Stimulated activated CD4-positive, alpha-beta T cell treated with anti-CD3 and anti-CD28 coated beads, Interleukin-12 subunit alpha, Interleukin-12 subunit beta, amount 100 ng/mL, for 24 hours (primary cell): ENCODE results near the gene LHFPL6.

Source experiments
- DNase-seq, 2 experiments: peaks; one replicate each; pipeline ENCODE4 v3.0.0-alpha.2; 2020; ENCODE audit warnings: low read depth in 2 of 2

The LHFPL6 gene

DNA sequence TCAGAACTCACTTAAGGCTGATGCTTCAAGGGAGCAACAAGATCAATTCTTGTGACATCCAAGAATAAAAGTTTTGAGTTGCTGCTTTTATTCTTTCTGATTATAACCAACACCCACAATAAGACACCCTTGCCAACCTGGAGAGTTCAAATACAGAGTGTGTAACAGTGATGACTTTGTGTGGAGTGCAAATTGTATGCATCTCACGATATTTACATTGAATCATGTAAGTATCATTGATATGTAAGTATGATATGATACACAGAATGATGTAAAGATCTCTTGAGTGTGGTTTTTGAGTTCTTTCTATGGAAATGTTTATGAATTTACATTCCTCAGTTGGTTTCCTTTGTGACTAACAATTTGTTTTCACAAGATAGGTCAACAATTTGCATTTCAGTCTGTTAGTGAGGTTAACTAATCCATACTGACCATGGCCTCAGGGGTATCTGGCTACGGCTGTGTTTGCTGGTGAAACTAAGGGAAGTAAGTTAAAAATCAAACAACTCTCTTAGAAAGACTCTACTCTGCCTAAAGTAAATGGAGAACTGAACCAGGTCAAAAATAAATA lies 12.4 kb downstream of the LHFPL6 start:
- no peak for DNase-seq

DNA sequence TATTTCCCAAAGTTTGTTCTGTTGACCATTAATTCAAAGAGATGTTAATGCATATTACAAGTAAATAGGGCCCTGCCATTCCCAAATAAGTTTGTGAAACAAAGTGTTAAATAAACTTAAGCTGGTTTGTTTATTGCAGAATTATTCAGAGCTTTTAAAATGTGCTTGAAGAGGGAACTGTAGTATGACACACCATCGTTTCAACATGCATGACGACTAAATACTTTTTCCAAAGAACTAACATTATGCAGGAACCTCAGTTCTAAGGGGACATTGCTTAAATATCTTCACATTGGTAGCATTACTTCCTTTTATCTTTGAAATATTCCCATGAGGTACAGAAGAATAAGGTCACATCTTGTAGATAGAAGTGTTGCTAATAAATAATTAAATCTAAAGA lies 14.6 kb downstream of the LHFPL6 start:
- no peak for DNase-seq

DNA sequence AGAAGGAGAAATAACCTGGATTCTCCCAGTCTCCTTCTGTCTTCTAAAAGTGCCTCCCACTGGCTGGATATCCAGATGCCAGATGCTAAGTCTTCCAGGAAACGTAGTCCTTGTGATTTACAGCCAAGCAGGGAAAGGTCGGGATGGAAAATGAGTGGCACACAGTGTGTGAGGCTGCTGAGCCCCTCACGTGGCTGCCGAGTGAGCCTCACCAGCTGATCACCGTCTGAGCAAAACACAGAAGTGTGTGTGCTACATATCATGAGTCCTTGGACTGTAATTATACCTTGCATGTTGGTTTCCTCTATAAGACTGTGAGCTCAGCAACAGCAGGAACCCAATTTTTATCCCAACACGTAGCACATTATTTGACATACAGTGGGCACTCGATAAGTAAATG lies 15.1 kb downstream of the LHFPL6 start:
- no peak for DNase-seq

DNA sequence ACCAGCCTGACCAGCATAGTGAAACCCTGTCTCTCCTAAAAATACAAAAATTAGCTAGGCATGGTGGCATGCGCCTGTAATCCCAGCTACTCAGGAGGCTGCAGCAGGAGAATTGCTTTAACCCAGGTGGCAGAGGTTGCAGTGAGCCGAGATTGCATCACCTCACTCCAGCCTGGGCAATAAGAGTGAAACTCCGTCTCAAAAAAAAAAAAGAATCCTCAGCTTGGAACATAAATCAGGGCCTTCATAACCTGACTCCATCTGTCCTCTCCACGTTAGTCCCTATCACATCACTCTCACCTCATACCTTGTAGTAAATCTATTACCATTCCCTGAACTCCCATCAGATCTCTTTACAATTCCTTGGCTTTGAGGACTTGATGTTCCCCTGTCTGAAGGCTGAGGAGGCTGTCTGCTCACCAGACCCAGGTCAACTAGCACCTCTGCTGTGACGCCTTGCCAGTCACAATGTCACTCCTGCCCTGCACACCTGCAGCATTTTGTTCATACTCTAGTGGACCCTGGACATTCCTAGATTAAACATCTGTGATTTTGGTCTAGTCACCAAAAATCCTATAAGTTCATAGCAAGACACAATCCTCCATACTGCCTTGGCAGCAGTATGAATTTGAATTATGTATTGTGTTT lies 15.9 kb downstream of the LHFPL6 start:
- DNase-seq, result no peak

DNA sequence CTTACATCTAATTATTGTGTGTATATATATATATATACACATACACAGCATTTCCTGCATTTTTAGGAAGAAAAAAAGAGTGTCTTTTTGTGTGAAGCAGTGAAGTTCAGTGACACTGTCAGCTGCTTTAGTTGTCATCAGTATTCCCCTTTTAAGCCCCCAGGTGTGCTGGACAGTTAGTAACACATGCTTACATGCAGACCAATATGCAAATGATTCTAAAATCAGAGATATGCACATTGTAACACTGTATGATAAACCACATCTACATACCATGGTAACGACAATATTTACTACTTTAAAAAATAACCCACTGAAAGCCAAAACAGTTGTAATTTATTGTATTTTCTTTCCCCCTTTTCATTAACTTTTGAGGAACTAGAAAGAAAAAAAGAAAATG lies 16.8 kb downstream of the LHFPL6 start:
- DNase-seq, result no peak

DNA sequence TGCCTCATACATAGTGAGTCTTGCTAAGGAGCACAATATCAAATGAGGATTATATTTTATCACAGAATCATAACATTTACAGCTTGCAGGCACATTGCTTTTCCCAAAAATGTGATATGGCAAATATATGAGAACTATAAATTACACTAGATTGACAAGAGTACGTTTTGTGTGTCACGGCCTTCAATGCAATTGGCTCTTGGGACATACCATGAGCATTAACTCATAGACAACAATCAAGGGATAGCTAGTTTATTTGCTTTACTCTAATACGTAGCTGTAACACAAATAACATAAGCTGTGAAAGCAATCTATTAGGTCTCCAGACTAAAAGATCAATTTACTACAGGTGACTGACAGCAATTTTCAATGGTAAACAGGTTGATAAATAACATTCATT lies 17.8 kb downstream of the LHFPL6 start:
- DNase-seq, result no peak

GRCh38 chr13:39580881-39581575 lies 22.0 kb downstream of the LHFPL6 start:
- DNase-seq, result no peak

DNA sequence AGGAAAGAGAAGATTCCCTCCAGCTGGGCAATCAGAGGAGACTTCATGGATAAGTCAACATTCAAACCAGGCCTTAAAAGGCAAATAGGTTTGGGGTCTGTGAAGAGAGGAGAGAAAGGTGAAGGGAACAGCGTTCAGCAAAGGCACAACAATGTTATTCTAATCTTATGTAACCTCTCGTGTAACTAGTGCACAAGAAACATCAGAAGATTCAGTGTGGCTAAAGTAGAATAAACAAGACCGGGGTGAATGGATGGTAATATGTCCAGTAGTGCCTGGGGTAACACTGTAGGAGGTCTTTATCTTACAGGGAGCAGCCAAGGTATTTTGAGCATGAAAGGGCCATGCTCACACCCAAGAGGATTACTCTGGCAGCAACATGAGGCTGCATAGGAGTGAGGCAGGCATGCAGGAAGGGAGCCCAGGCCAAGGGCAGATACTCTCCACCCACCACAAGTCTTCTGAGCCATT lies 24.1 kb downstream of the LHFPL6 start:
- DNase-seq, result no peak

- no peak for DNase-seq
These were observed 25.0 kb downstream of the LHFPL6 start for GRCh38 chr13:39577838-39578491.

DNA sequence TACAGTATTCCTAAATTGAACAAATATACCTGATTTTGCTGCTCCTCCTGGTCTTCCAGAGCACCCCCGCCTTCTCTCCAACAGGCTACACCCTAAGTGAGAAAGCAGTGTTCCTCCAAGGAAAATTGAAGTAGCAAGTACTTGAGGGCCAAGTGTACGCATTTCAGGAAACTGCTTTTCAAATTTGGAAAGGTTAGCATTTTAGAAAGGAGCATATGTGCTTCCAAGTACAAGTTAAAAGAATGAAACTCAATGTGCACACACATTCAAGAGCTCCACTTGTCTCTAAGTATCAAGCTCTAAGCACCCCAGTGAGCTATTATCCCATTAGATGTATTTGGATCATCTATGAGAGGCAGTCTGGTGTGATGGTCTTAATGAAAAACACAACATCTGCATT lies 25.8 kb downstream of the LHFPL6 start:
- DNase-seq, result no peak

GRCh38 chr13:39575641-39576238 lies 27.3 kb downstream of the LHFPL6 start:
- DNase-seq, result no peak

GRCh38 chr13:39571502-39572092 lies 31.4 kb downstream of the LHFPL6 start:
- DNase-seq, result no peak

DNA sequence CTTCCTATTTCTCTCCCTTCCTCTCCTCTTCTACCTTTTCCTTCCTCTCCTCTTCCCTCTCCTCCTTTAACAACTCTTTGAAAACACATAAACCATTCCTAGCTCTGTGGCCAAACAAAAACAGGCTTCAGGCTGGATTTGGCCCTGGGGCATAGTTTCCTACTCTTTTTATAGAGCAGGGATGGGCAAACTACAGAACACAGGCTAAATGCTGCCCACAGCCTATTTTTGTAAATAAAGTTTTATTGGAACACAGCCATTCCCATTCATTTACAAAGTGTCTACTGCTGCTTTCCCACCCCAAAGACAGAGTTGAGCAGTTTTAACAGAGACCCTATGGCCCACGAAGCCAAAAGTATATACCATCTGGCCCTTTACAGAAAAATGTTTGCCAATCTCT lies 35.4 kb downstream of the LHFPL6 start:
- no peak for DNase-seq

DNA sequence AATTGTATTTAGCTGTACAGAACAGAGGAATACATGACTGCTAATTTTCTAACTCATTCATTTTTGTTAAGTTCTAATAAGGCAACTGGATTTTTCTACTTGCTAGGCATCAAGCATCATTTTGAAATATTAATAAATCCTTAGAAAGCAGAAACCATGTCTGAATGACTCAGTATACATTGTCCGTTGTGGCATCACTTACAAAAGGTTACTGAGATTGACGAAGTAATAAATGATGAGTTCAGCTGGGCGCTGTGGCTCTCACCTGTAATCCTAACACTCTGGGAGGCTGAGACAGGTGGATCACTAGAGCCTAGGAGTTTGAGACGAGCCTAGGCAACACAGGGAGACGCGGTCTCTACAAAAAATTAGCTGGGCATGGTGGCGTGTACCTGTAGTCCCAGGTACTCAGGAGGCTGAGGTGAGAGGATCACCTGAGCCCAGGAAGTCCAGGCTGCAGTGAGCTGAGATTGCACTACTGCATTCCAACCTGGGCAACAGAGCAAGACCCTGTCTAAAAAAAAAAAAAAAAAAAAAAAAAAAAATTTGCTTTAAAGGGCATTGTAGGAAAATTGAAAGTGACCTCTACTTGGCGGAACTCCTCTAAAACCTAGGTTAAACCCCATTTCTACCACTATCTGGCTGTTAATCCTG lies 36.6 kb downstream of the LHFPL6 start:
- DNase-seq, result no peak

DNA sequence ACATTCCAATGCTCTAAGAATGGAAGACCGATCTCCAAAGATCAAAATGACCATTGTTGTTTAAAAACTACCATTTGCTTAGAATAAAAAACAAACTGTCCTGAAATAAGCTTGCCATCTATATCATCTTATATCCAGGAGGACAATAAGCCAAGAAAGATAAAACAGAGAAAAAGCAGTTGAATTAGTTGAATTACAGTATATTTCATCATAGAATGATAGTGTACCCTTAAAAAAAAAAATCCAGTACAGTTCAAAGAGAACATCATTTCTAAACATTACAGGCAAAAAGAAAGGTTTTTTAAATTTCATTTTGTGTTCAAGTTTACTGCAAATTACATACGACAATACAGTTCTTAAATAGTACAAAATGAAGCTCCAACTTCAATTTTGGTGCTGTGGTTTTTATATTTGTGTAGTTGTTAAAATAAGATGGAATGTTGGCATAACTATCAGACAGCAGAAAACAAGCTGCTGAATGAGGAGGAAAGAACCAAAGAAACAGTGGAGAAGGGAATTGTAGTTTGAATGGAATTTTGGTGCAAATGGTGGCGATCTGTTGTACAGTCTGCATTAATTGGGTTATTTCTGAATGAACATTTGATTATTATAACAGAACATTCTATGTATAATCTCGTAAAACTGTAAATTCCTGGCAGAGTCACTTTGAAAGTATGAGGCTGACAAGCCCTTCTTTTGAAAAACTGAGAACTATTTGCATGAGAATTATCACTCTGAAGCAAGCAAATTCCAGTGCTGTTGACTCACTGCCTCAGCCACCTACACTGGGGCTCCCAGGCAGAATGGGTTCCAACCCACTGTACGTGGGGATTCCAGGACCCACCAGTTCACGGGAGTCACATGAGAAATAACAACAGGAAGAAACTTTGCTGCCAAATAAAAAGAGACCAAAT lies 37.7 kb downstream of the LHFPL6 start:
- no peak for DNase-seq

DNA sequence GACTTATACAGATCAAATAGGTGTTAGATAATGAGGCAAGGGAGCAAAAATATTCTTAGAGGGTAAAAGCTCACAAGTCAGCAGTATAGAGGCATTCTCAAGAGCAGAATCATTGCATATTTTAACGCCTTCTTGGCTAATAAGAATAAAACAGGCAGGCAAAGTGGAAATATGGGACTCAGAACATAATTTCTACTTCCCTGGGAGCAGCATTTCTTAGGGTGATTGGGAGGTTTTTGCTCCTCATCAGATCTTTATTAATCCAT lies 39.6 kb downstream of the LHFPL6 start:
- DNase-seq, result no peak

DNA sequence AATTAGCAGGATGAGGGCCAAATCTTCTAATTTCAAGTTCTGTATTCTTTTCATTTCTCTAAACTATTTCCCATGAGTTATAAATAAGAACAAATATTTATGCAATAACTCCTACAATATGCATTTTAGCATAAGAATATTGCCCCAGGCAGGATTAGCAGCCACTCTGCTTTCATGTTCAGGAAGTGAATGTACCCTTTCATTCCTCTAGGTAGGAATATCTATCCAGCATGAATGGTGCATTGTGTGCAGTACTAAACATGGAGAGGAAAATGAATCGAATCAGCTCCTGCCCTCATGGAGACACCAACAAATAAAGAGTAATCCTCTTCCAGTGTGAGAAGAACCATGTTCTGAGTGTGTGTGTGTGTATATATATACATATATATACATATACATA lies 41.0 kb downstream of the LHFPL6 start:
- DNase-seq, result no peak

DNA sequence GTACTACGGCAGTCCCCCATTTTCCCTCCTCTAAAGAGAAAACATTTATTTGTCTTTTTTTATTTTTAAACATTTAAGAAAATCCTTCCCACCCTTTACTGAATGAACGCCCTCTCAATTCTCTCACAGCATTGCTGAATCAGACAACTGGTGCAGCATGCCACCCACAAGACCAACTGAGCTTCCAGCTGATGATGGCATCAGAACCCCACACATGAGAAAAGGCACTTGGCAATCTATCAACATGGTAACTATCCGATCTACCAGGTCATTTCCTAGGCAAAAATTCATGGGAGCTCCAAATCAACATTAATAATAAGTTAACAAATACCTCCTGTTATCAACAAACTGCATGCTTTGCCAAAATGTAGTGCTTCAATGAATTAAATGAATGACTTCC lies 43.1 kb downstream of the LHFPL6 start:
- DNase-seq, result no peak

DNA sequence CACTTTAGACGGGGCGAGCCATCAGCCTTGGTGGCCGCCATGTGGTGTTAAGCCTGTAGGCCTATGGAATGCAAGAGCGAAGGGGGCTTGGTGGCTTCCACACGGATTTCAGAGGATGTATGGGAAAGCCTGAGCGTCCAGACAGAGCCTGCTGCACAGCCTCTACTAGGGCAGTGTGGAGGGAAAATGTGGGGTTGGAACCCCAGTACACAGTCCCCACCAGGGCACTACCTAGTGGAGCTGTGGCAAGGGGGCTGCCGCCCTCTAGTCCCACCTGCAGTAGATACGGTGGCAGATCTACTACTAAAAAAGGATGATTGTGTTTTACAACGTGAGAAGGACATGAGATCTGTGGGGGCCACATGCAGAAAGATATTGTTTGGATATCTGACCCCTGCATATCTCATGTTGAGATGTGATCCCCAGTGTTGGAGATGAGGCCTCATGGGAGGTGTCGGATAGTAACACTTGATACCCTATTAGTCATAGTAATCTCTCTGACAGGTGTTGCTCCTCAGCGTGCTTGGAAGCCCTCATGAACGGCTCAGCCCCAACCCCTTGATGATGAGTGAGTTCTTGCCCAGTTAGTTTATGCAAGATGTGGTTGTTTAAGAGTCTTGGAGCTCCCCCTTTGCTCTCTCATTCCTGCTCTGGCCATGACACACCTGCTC lies 45.6 kb downstream of the LHFPL6 start:
- no peak for DNase-seq

GRCh38 chr13:39556866-39557265 lies 46.1 kb downstream of the LHFPL6 start:
- DNase-seq, result no peak
